GM18519 (cell line): ENCODE results near the gene REC114.
"Not testable (repeated sequence)": the region's sequence is repeated elsewhere in the genome, so short reads cannot be mapped to it uniquely, and the experiment has no call there.

Experiments
- ATAC-seq: cut with Tn5 transposase; IDR thresholded peaks from one replicate; pipeline ENCODE4 v1.9.1; 2021; ENCODE audit warnings: mild to moderate bottlenecking, moderate library complexity; ENCODE audit not compliant: unreplicated experiment, low FRiP score

The REC114 gene

GRCh38 chr15:73572296-73572695, 129.3 kb downstream of the REC114 start:
- ATAC-seq: no peak

GRCh38 chr15:73573037-73573436, 130.1 kb downstream of the REC114 start:
- ATAC-seq: no peak

- no peak for ATAC-seq
Observed at GRCh38 chr15:73573572-73573971, 130.6 kb downstream of the REC114 start.

GRCh38 chr15:73575636-73576247, 132.8 kb downstream of the REC114 start:
- no peak for ATAC-seq

GRCh38 chr15:73577593-73577992, 134.6 kb downstream of the REC114 start:
- ATAC-seq: not testable (repeated sequence)

- no peak for ATAC-seq
Observed at GRCh38 chr15:73578026-73578425, 135.1 kb downstream of the REC114 start.

- no peak for ATAC-seq
Observed at GRCh38 chr15:73582851-73583379, 140.0 kb downstream of the REC114 start.

GRCh38 chr15:73583544-73583943, 140.6 kb downstream of the REC114 start:
- no peak for ATAC-seq

- ATAC-seq: no peak
Observed at GRCh38 chr15:73584699-73585420, 141.9 kb downstream of the REC114 start.

GRCh38 chr15:73585871-73586654, 143.1 kb downstream of the REC114 start:
- ATAC-seq: no peak

GRCh38 chr15:73589766-73590165, 146.8 kb downstream of the REC114 start:
- no peak for ATAC-seq

- no peak for ATAC-seq
Observed at GRCh38 chr15:73590263-73590662, 147.3 kb downstream of the REC114 start.

- ATAC-seq: no peak
Observed at GRCh38 chr15:73593304-73594074, 150.5 kb downstream of the REC114 start.

GRCh38 chr15:73594109-73594508, 151.1 kb downstream of the REC114 start:
- ATAC-seq: no peak

- ATAC-seq: no peak
Observed at GRCh38 chr15:73596174-73596573, 153.2 kb downstream of the REC114 start.

- no peak for ATAC-seq
Observed at GRCh38 chr15:73597036-73597638, 154.2 kb downstream of the REC114 start.

GRCh38 chr15:73598530-73599160, 155.7 kb downstream of the REC114 start:
- ATAC-seq: no peak

GRCh38 chr15:73599934-73600333, 157.0 kb downstream of the REC114 start:
- no peak for ATAC-seq
